A549 (cell line): Measurements from ENCODE around the gene GIMAP1. TPM values are rescaled to one million over a fixed set of nuclear protein-coding genes. Genes with fewer than 3 reads are reported as not detected.

Source experiments
- ATAC-seq, 2 experiments: fragments of 200-7000 bp in 1 of 2; fragments of >200 bp in 1 of 2; cut with Nextera tagmentation in 1 of 2; cut with Tn5 transposase in 1 of 2; 3 replicates each; pipeline versions ENCODE4 v1.8.0 to v1.9.1; 2018 to 2020; ENCODE audit warnings: mild to moderate bottlenecking in 1 of 2, moderate library complexity in 1 of 2
- CTCF ChIA-PET: fragments of 300-600 bp; sonication (Branson Sonifier 250); formaldehyde crosslinking; extraction: SDS; loops from one replicate; lab custom pipeline; 2021; ENCODE audit warnings: antibody characterized with exemption, inconsistent platforms; lab: Yijun Ruan, JAX
- POLR2A ChIA-PET: fragments of 350-600 bp; formaldehyde crosslinking; extraction: SDS; loops from one replicate; lab custom pipeline; 2021; ENCODE audit warnings: antibody characterized with exemption, inconsistent platforms; lab: Yijun Ruan, JAX
- DNase-seq, 2 experiments: peaks; one replicate each; pipeline versions ENCODE4 v3.0.0 to v3.0.0-alpha.2; 2011 to 2016; ENCODE audit warnings: low read depth in 1 of 2, low spot score in 1 of 2
- FAIRE-seq: peaks from 2 replicates; lab custom pipeline; 2011; peaks lifted over from hg19 to GRCh38; lab: Jason Lieb, UNC
- H3K27ac ChIP-seq, 2 experiments: fragments of >200 bp; sonication (Bioruptor Twin); formaldehyde crosslinking; 3 replicates each; pipeline ENCODE4 v1.5.1; 2016 to 2017
- H3K4me1 ChIP-seq: fragments of >200 bp; sonication (Bioruptor Twin); formaldehyde crosslinking; 3 replicates; pipeline ENCODE4 v1.6.1; 2016
- H3K4me2 ChIP-seq: fragments of >200 bp; sonication (Bioruptor Twin); formaldehyde crosslinking; 3 replicates; pipeline ENCODE4 v1.6.1; 2016
- H3K4me3 ChIP-seq: fragments of >200 bp; sonication (Bioruptor Twin); formaldehyde crosslinking; 3 replicates; pipeline ENCODE4 v1.5.1; 2016
- H3K9me3 ChIP-seq: fragments of >200 bp; sonication (Bioruptor Twin); formaldehyde crosslinking; 3 replicates; pipeline ENCODE4 v1.6.1; 2016
- BCL3 ChIP-seq: fragments of >200 bp; sonication (Bioruptor Twin); formaldehyde crosslinking; IDR thresholded peaks from 3 replicates; pipeline ENCODE4 v1.6.1; 2016
- BHLHE40 ChIP-seq: IDR thresholded peaks from 2 replicates; pipeline ENCODE4 v1.6.1; 2012; ENCODE audit warnings: low read depth, low read length, inconsistent platforms
- CBX8 ChIP-seq: fragments of 200-600 bp; sonication (generic); IDR thresholded peaks from 2 replicates; pipeline ENCODE4 v1.6.1; 2016
- CHD2 ChIP-seq: fragments of 150-350 bp; IDR thresholded peaks from 2 replicates; pipeline ENCODE4 v1.6.1; 2014; ENCODE audit warnings: low read length; ENCODE audit not compliant: partially characterized antibody
- CHD4 ChIP-seq: fragments of 200-600 bp; sonication (generic); IDR thresholded peaks from 2 replicates; pipeline ENCODE4 v1.6.1; 2016; ENCODE audit warnings: antibody characterized with exemption, mild to moderate bottlenecking, borderline replicate concordance
- E2F6 ChIP-seq: IDR thresholded peaks from 2 replicates; pipeline ENCODE4 v1.6.1; 2012; ENCODE audit warnings: low read depth, borderline replicate concordance
- EHMT2 ChIP-seq: fragments of 200-600 bp; sonication (generic); IDR thresholded peaks from 2 replicates; pipeline ENCODE4 v1.6.1; 2016; ENCODE audit warnings: antibody characterized with exemption, low read depth, mild to moderate bottlenecking, moderate library complexity
- FOXS1 ChIP-seq: fragments of 250-450 bp; sonication (Bioruptor Pico); IDR thresholded peaks from 2 replicates; pipeline ENCODE4 v1.5.0; 2020; ENCODE audit warnings: mild to moderate bottlenecking, moderate library complexity
- HES2 ChIP-seq: fragments of >200 bp; sonication (Bioruptor Twin); formaldehyde crosslinking; IDR thresholded peaks from 2 replicates; pipeline ENCODE4 v1.6.1; 2016
- HOXB13 ChIP-seq: fragments of 250-450 bp; sonication (Bioruptor Pico); IDR thresholded peaks from 2 replicates; pipeline ENCODE4 v1.5.0; 2020; ENCODE audit warnings: low read depth, mild to moderate bottlenecking, moderate library complexity
- HOXB5 ChIP-seq: fragments of 250-450 bp; sonication (Bioruptor Pico); IDR thresholded peaks from 2 replicates; pipeline ENCODE4 v1.5.0; 2020; ENCODE audit warnings: mild to moderate bottlenecking, moderate library complexity
- KDM1A ChIP-seq: fragments of 200-600 bp; sonication (generic); IDR thresholded peaks from 2 replicates; pipeline ENCODE4 v1.6.1; 2016; ENCODE audit warnings: low read depth, mild to moderate bottlenecking
- MAX ChIP-seq: IDR thresholded peaks from 2 replicates; pipeline ENCODE4 v1.6.1; 2012
- MAZ ChIP-seq: fragments of 150-350 bp; IDR thresholded peaks from 2 replicates; pipeline ENCODE4 v1.6.1; 2014; ENCODE audit warnings: antibody characterized with exemption, low read depth, low read length, borderline replicate concordance
- PBX3 ChIP-seq: IDR thresholded peaks from 2 replicates; pipeline ENCODE4 v1.6.1; 2012
- POLR2AphosphoS2 ChIP-seq: conservative IDR thresholded peaks from 2 replicates; pipeline ENCODE4 v1.6.1; 2012; ENCODE audit warnings: low read length, improper control_type of control experiment, inconsistent platforms
- RCOR1 ChIP-seq: fragments of 150-350 bp; IDR thresholded peaks from 2 replicates; pipeline ENCODE4 v1.6.1; 2014; ENCODE audit warnings: antibody characterized with exemption, low read length, low read depth
- REST ChIP-seq: fragments of 200-600 bp; sonication (generic); IDR thresholded peaks from 2 replicates; pipeline ENCODE4 v1.6.1; 2016; ENCODE audit warnings: antibody characterized with exemption, mild to moderate bottlenecking, moderate library complexity
- RNF2 ChIP-seq: fragments of 200-600 bp; sonication (generic); IDR thresholded peaks from 2 replicates; pipeline ENCODE4 v1.6.1; 2016; ENCODE audit warnings: low read depth, mild to moderate bottlenecking, antibody characterized with exemption, moderate library complexity, borderline replicate concordance
- TP53 ChIP-seq: fragments of 250-450 bp; sonication (Bioruptor Pico); IDR thresholded peaks from 2 replicates; pipeline ENCODE4 v1.5.0; 2021; ENCODE audit warnings: mild to moderate bottlenecking, moderate library complexity
- ZC3H11A ChIP-seq: fragments of 450-650 bp; IDR thresholded peaks from 2 replicates; pipeline ENCODE4 v1.6.1; 2014; ENCODE audit warnings: antibody characterized with exemption, mild to moderate bottlenecking
- ZNF302 ChIP-seq: fragments of 250-450 bp; sonication (Bioruptor Pico); IDR thresholded peaks from 2 replicates; pipeline ENCODE4 v1.9.0; 2021; ENCODE audit warnings: inconsistent platforms, mild to moderate bottlenecking, moderate library complexity
- WGBS: methylation state at CpG from one replicate; pipeline ENCODE4 v1.1.6; 2017; ENCODE audit errors: missing lambda C conversion rate; 5-methylcytosine and 5-hydroxymethylcytosine counted together
- polyA plus RNA-seq, 4 experiments: library from polyadenylated mRNA; depleted of rRNA in 3 of 4; stranded (reverse); fragments of >200 nt; fragmentation: RNase III in 1 of 4; extraction: RNeasy Plus Mini Kit Qiagen cat#74134 plus additional on column Dnase treatment in 1 of 4; gene quantifications; 2 replicates in 3 of 4; 3 replicates in 1 of 4; pipeline ENCODE4 v1.2.3, GENCODE V29; 2011 to 2017

The GIMAP1 gene
- polyA plus RNA-seq, 2 of the 4 experiments (the other 2 are of a cell fraction): not detected

DNA sequence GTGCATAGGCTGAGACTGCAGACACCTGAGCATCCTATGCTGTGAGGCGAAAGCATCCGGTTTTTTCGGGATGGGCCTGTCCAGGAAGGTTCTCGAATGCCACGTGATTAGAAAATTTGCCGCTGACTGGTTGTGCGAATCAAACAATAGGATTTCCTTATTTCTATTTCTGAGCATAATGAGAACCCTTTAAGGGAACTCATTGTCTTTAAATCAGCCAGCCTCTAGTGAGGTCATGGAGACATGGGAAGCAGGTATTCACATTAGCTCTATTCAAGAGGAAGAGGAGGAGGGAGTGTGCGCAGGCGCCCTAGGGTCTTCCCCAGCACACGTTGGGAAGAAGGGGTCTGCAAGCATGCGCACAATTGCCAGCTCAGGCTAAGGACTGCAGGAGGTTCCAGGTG lies 5.6 kb downstream of the GIMAP1 start (continued):
- TF ChIP-seq HOXB5 (CRISPR knock-in tag): no peak

DNA sequence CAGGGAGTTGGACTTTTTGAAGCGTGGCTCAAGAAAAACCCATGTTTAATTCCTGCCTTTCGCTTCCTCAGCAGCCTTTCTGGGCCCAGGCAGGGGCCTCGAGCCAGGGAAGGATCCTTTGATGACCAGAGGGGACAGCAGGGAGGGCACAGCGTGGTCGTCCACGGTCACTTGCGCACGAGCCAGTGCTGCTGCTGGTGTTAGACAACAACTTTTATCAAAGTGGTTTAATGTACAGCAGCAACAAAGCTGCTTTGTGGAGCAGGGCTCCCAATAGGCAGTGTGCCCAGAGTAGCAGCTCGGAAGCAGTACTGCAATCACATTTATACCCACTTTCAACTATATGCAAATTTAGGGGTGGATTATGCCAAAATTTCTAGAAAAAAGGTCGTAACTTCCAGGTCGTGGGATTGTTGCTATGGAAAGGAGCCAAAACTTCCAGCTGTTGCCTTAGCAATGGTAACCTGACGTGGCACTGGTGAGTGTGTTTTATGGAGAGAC lies 6.1 kb downstream of the GIMAP1 start:
- Histone ChIP-seq H3K4me3 (no peak overlapping the region), H3K9me3 (no peaks in the 10 kb centered on the region), H3K4me1 (no peaks in the 10 kb centered on the region), H3K27ac (no peak overlapping the region), H3K4me2 (no peak overlapping the region)
- DNase-seq: no peak
- WGBS: 11% methylated on average over 12 of the region's 12 CpGs
- no peak for FAIRE-seq
- TF ChIP-seq POLR2AphosphoS2: no peak
- TF ChIP-seq FOXS1 (CRISPR knock-in tag): no peak
- TF ChIP-seq CHD2: no peak
- TF ChIP-seq ZC3H11A: no peak
- CTCF ChIA-PET: interaction anchor here (1.2 to 1.3 kb wide), 2 partner anchors 26 to 117 kb away, joined by 3 read pairs; no protein-coding TSS in a partner anchor
- POLR2A ChIA-PET: no interaction called here
- ATAC-seq: no peak

DNA sequence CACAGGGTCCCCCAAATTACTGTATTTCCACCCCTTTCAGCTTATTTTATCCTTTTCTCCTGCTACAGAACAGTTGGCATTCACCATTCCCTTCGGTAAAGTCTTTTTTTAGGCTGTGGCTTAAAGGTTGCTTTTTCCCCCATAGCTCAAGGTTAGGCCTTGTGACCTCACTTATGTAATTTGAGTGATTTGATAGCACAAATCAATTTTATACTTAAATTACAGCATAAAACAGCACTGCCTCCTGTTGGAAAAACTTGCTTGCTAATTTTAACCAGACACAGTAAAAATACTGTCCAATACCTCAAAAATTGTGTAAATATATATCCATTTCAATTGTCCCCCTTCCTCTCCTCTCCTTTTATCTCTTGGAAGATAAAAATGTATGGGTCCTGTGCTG lies 7.1 kb downstream of the GIMAP1 start:
- ATAC-seq: no peak
- no peak for TF ChIP-seq ZNF302
- no peak for TF ChIP-seq RCOR1
- TF ChIP-seq ZC3H11A: no peak
- TF ChIP-seq PBX3: no peak
- TF ChIP-seq MAZ: no peak
- no peak for TF ChIP-seq CBX8
- TF ChIP-seq HOXB13: no peak
- TF ChIP-seq HES2: no peak
- no peak for TF ChIP-seq BHLHE40
- no peak for TF ChIP-seq CHD4
- TF ChIP-seq REST: no peak
- no peak for TF ChIP-seq KDM1A
- TF ChIP-seq BCL3: no peak
- no peak for TF ChIP-seq EHMT2
- TF ChIP-seq RNF2: no peak
- no peak for TF ChIP-seq TP53 (CRISPR knock-in tag)
- TF ChIP-seq E2F6: no peak
- no peak for TF ChIP-seq MAX
- TF ChIP-seq, all 56 proteins: peak for 0
- ChIA-PET POLR2A (no interaction called here), CTCF (interaction anchor here (1.3 kb wide), 1 partner anchor 118 kb away, joined by 3 read pairs; no protein-coding TSS in a partner anchor)
- H3K4me2 ChIP-seq: no peak overlapping the region
- H3K4me3 ChIP-seq: no peak overlapping the region
- FAIRE-seq (no peak), DNase-seq (no peak)
- H3K9me3 ChIP-seq: no peaks in the 10 kb centered on the region; the same call in 2 of the 3 replicates
- H3K27ac ChIP-seq: no peak overlapping the region
- H3K4me1 ChIP-seq: no peaks in the 10 kb centered on the region
- 3% methylated on average over 1 of the region's 1 CpG for WGBS
